ENCODE results near the gene IRF4.
A peak's percentile ranks its signal among the peaks of the same experiment; 100 is the strongest.

The IRF4 gene

GRCh38 chr6:344816-345340 lies 46.7 kb upstream of the IRF4 start:
- no peak for DNase-seq (ENCODE audit: extremely low read depth, low read depth)
- no peak for TF ChIP-seq CTCF (IDR thresholded peaks at IDR 0.05; ENCODE audit: low read depth, low read length, missing control alignments)
- H3K4me3 ChIP-seq (replicated peaks; ENCODE audit: low read depth, low read length) = no peak overlapping the region

GRCh38 chr6:345747-346385 lies 45.7 kb upstream of the IRF4 start:
- H3K4me3 ChIP-seq (replicated peaks; ENCODE audit: low read depth, low read length) = no peak overlapping the region
- no peak for TF ChIP-seq CTCF (IDR thresholded peaks at IDR 0.05; ENCODE audit: low read depth, low read length, missing control alignments)
- no peak for DNase-seq (ENCODE audit: extremely low read depth, low read depth)

- no peak overlapping the region for H3K4me3 ChIP-seq (replicated peaks; ENCODE audit: low read depth, low read length)
- no peak for TF ChIP-seq CTCF (IDR thresholded peaks at IDR 0.05; ENCODE audit: low read depth, low read length, missing control alignments)
Observed at GRCh38 chr6:346386-347030, 45.0 kb upstream of the IRF4 start.

GRCh38 chr6:347232-347631 lies 44.3 kb upstream of the IRF4 start:
- no peak for DNase-seq (ENCODE audit: extremely low read depth, low read depth)
- TF ChIP-seq CTCF (IDR thresholded peaks at IDR 0.05; ENCODE audit: low read depth, low read length, missing control alignments) = no peak
- H3K4me3 ChIP-seq (replicated peaks; ENCODE audit: low read depth, low read length) = no peak overlapping the region

More at GRCh38 chr6:346386-347030, 45.0 kb upstream of the IRF4 start:
- peak; percentile 20 for DNase-seq (ENCODE audit: extremely low read depth, low read depth)

- no peak for TF ChIP-seq CTCF (IDR thresholded peaks at IDR 0.05; ENCODE audit: low read depth, low read length, missing control alignments)
Observed at GRCh38 chr6:347951-348859, 43.3 kb upstream of the IRF4 start.

GRCh38 chr6:348860-349396 lies 42.6 kb upstream of the IRF4 start:
- no peak for TF ChIP-seq CTCF (IDR thresholded peaks at IDR 0.05; ENCODE audit: low read depth, low read length, missing control alignments)
- no peak overlapping the region for H3K4me3 ChIP-seq (replicated peaks; ENCODE audit: low read depth, low read length)
- no peak for DNase-seq (ENCODE audit: extremely low read depth, low read depth)

More at GRCh38 chr6:347951-348859, 43.3 kb upstream of the IRF4 start:
- H3K4me3 ChIP-seq (replicated peaks; ENCODE audit: low read depth, low read length) = no peak overlapping the region
- no peak for DNase-seq (ENCODE audit: extremely low read depth, low read depth)

Measured in HFF-Myc (cell line).